GF-D8 (cell line): ENCODE results near the gene IFIT3.

Experiments used
- DNase-seq: peaks from one replicate; lab custom pipeline; 2025; lab: John Stamatoyannopoulos, UW

IFIT3 gene

DNA sequence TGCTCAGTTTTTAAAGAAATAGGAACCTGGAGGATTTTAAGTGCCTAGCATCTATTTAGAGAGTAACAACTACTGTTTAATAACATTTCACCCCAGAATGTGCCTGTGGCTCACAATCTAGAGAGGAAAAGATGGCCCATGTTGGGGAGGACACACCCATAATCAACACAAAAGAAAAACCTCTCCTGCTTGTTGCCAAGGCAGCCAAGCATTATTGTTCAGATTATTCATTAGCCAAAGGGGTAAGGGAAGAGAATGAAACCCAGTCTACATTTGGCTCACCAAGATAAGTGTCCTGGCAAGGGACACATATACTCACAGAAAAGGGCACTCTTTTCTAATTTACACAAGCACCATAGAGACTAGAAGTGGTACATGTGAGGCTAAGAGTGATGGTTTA is 32.4 kb downstream of the IFIT3 start:
- DNase-seq: no peak

GRCh38 chr10:89362929-89363328 is 35.1 kb downstream of the IFIT3 start:
- no peak for DNase-seq

GRCh38 chr10:89363729-89364442 is 36.1 kb downstream of the IFIT3 start:
- no peak for DNase-seq

- DNase-seq: no peak
These were observed 36.7 kb downstream of the IFIT3 start for GRCh38 chr10:89364531-89364930.

GRCh38 chr10:89367529-89367928 is 39.7 kb downstream of the IFIT3 start:
- no peak for DNase-seq

DNA sequence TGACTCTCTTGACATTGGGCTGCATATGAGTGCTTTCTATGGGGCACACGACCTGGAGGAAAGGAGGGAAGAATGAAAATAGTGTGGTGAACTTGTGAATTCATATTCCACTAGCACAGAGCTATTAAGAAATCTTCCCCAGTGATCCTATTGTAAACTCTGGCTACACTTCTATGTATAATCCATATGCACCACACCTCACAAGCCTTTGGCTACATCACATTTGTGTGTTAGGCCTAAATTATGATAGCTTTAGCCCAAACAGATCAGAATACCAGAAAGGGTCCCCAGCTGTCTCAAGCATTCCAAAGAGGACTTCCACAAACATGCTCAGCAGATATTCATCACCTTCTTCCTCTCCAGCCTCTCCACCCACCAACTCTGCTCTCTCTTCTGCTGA is 40.3 kb downstream of the IFIT3 start:
- DNase-seq: no peak

- no peak for DNase-seq
These were observed 41.6 kb downstream of the IFIT3 start for GRCh38 chr10:89369156-89370105.

GRCh38 chr10:89371079-89371478 is 43.3 kb downstream of the IFIT3 start:
- DNase-seq: no peak

DNA sequence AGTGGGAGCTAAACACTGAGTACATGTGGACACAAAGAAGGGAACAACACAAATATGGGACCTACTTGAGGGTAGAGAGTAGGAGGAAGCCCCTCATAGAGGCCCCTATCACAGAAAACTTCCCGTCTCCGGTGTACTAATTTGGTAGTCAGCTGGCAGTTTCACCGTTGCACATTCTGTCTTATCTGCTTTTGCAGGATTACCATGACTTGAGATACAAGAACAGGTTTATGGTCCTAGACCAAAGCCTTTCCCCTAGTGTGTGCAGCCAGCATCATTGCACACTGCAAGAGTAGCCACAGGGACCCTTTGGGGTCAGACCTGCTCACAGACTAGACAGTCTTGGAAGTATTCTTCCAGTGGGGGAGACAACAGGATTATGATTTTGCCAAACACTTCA is 44.2 kb downstream of the IFIT3 start:
- DNase-seq: no peak

DNA sequence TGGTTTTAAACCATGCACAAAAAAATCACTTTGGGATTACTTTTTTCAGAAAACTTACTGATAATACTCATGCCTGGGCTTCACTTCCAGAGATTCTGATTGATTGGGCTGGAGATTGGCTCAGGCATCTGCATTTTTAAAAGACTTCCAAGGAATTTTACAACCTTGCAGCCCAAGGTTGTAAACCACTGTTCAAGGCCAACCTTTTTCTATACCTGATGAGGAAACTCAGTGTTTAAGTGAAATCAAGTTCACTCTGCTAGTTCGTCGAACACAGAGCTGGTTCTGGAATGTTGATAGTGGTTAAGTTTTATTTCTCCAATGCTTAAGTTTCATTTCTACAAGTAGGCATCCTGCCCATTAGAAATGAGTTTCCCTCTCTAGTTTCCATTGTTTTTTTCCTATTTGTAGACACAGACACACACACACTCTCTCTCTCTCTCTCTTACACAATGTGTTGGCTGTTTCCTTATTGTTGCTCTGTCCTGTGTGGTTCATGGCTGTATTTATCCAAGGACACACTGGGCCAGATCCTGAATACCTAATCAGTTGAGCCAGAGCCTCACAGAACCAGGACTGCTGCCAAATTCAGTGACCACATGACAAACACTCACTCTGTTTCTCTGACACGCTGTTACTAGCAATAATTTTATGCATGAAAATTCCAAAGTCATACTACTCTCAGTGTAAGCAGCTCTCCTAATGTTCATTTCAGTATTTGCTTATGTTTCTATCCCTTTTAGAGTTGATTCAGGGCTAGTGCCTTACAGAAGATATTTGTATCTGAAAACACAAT is 46.3 kb downstream of the IFIT3 start:
- DNase-seq: no peak

- DNase-seq: no peak
These were observed 46.9 kb downstream of the IFIT3 start for GRCh38 chr10:89374713-89375141.

DNA sequence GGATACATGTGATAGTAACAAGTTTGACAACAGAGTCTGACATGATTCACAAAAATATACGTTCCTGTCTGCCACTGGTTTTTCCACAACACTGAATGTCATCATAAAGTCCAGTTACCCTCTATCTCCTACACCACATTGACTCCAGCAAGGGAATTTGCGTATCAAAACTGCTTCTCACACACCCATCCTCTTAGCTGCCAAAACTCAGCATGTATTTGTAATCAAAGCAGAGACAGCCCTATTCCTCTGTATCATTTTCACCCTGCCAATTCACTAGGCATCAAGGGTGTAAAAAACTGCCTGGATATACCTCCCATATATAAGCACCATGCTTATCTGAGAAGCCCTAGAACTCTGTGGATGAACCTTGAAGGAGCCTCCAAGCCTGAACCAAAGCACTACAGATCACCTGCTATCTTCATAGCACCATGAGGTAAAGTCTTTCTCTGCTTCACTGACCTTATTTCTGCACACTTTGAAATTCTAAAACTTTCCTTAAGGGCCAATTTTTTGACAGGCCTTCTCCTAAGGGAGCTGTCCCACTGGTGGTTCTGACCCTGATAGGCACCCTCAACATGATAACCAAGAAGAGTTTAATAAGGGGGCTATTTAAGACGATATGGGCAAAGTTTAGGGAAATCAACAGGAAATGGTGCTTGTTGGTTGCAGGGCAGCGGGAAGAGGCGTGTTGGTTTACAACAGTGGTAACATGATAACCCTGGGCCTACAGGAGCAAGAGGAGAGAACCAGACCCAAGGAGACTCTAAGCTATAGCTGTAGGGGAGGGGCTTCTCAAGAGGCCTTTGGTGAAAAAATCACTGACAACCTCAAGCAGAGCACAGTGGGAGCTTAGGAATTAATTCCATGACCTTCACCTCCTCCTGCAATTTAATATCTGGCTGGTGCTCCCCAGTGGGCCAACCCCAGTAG is 50.2 kb downstream of the IFIT3 start, which contains the start of gene IFIT1B:
Gene IFIT1B (plus strand): TSS at position 352 of the 933 bp plus-strand sequence. CDS start 80 bp downstream, at position 432.
- DNase-seq: no peak

- DNase-seq: no peak
These were observed 51.3 kb downstream of the IFIT3 start for GRCh38 chr10:89379103-89379502.

GRCh38 chr10:89382757-89383156 is 55.0 kb downstream of the IFIT3 start:
- no peak for DNase-seq

- DNase-seq: peak; percentile 71
These were observed 56.9 kb downstream of the IFIT3 start for GRCh38 chr10:89384474-89385340.

GRCh38 chr10:89388806-89389205 is 61.0 kb downstream of the IFIT3 start:
- DNase-seq: no peak

GRCh38 chr10:89389254-89389653 is 61.5 kb downstream of the IFIT3 start:
- no peak for DNase-seq
